H1 (cell line): Measurements from ENCODE around the gene FAM53C. TPM values are rescaled to one million over a fixed set of nuclear protein-coding genes. Genes with fewer than 3 reads are reported as not detected.

ENCODE experiments used
- CTCF ChIA-PET: fragments of 300-600 bp; sonication (Branson Sonifier 250); formaldehyde crosslinking; loops from one replicate; lab custom pipeline; 2021; ENCODE audit not compliant: partially characterized antibody; lab: Charles Lee
- POLR2A ChIA-PET: fragments of 300-600 bp; sonication (Branson Sonifier 250); formaldehyde crosslinking; loops from one replicate; lab custom pipeline; 2021; ENCODE audit warnings: inconsistent platforms; ENCODE audit not compliant: partially characterized antibody; lab: Charles Lee
- DNase-seq, 2 experiments: peaks; one replicate each; pipeline versions ENCODE4 v3.0.0 to v3.0.0-alpha.2; 2010 to 2022; ENCODE audit warnings: low spot score in 2 of 2, low read depth in 1 of 2, mixed read lengths in 1 of 2
- FAIRE-seq: peaks from 2 replicates; lab custom pipeline; 2011; peaks lifted over from hg19 to GRCh38; lab: Jason Lieb, UNC
- H2AFZ ChIP-seq: 2 replicates; pipeline ENCODE4 v1.8.1; 2012; ENCODE audit warnings: low read length, inconsistent platforms
- H2AK5ac ChIP-seq: 2 replicates; pipeline ENCODE4 v1.6.1; 2013; ENCODE audit warnings: low read depth, low read length
- H2BK120ac ChIP-seq: replicated peaks from 2 replicates; pipeline ENCODE3; 2013; ENCODE audit warnings: low read depth, low read length, inconsistent platforms
- H2BK12ac ChIP-seq: 2 replicates; pipeline ENCODE4 v1.6.1; 2013; ENCODE audit warnings: low read depth, low read length
- H2BK15ac ChIP-seq: 2 replicates; pipeline ENCODE4 v1.6.1; 2013; ENCODE audit warnings: low read length
- H2BK20ac ChIP-seq: 2 replicates; pipeline ENCODE4 v1.6.1; 2013; ENCODE audit warnings: low read length
- H2BK5ac ChIP-seq: 2 replicates; pipeline ENCODE4 v1.6.1; 2013; ENCODE audit warnings: low read depth, low read length
- H3K14ac ChIP-seq: 2 replicates; pipeline ENCODE4 v1.6.1; 2013; ENCODE audit warnings: inconsistent platforms; ENCODE audit not compliant: insufficient read length
- H3K18ac ChIP-seq: 2 replicates; pipeline ENCODE4 v1.6.1; 2013; ENCODE audit warnings: low read length; ENCODE audit errors: extremely low read depth
- H3K23ac ChIP-seq: 2 replicates; pipeline ENCODE4 v1.6.1; 2013; ENCODE audit warnings: inconsistent platforms; ENCODE audit not compliant: insufficient read length
- H3K23me2 ChIP-seq: 2 replicates; pipeline ENCODE4 v1.6.1; 2013; ENCODE audit warnings: low read depth, low read length
- H3K27ac ChIP-seq: 2 replicates; pipeline ENCODE4 v1.6.1; 2011; ENCODE audit warnings: low read depth, low read length, inconsistent platforms
- H3K27me3 ChIP-seq, 4 experiments: replicated peaks in 1 of 4; 1 replicate in 1 of 4; 2 replicates in 3 of 4; pipeline versions ENCODE4 v1.6.1 to v1.8.1; 2011 to 2013; ENCODE audit warnings: low read length in 3 of 4, mild to moderate bottlenecking in 3 of 4, inconsistent platforms in 2 of 4, mixed read lengths in 2 of 4, moderate library complexity in 1 of 4; ENCODE audit not compliant: control insufficient read depth in 3 of 4, insufficient read depth in 3 of 4; ENCODE audit errors: extremely low read depth in 1 of 4
- H3K36me3 ChIP-seq, 4 experiments: 2 replicates each; pipeline versions ENCODE4 v1.6.1 to v1.8.1; 2011 to 2013; ENCODE audit warnings: mild to moderate bottlenecking in 4 of 4, low read length in 3 of 4, moderate library complexity in 2 of 4, control low read depth in 1 of 4, inconsistent platforms in 1 of 4; ENCODE audit not compliant: insufficient read depth in 4 of 4, control insufficient read depth in 2 of 4
- H3K4ac ChIP-seq: replicated peaks from 2 replicates; pipeline ENCODE3; 2013; ENCODE audit warnings: low read length, low read depth, mixed read lengths, inconsistent platforms; ENCODE audit not compliant: insufficient read length
- H3K4me1 ChIP-seq, 4 experiments: replicated peaks in 1 of 4; 1 replicate in 1 of 4; 2 replicates in 3 of 4; pipeline versions ENCODE4 v1.6.1 to v1.8.1; 2011 to 2013; ENCODE audit warnings: low read length in 3 of 4, inconsistent platforms in 2 of 4, mixed read lengths in 1 of 4; ENCODE audit not compliant: insufficient read depth in 4 of 4, control insufficient read depth in 3 of 4
- H3K4me2 ChIP-seq, 2 experiments: 2 replicates each; pipeline versions ENCODE4 v1.6.1 to v1.8.1; 2011 to 2013; ENCODE audit warnings: low read depth in 2 of 2, low read length in 2 of 2, control low read depth in 1 of 2, inconsistent platforms in 1 of 2, mild to moderate bottlenecking in 1 of 2; ENCODE audit not compliant: insufficient read depth in 1 of 2
- H3K4me3 ChIP-seq, 4 experiments: fragments of 200-600, 300-600 bp in 1 of 4; sonication (generic), shearing (Covaris generic), sonication (Bioruptor Twin) in 1 of 4; 2 replicates each; pipeline versions ENCODE4 v1.5.1 to v1.8.1; 2011 to 2016; ENCODE audit warnings: low read length in 4 of 4, low read depth in 3 of 4, control low read depth in 2 of 4, inconsistent platforms in 2 of 4, mild to moderate bottlenecking in 2 of 4, mixed read lengths in 1 of 4, moderate library complexity in 1 of 4; ENCODE audit not compliant: insufficient read depth in 2 of 4; ENCODE audit errors: extremely low read depth in 1 of 4
- H3K56ac ChIP-seq: replicated peaks from 2 replicates; pipeline ENCODE3; 2013; ENCODE audit warnings: low read depth, mild to moderate bottlenecking, mixed read lengths, low read length, inconsistent platforms; ENCODE audit not compliant: insufficient read length
- H3K79me1 ChIP-seq: 2 replicates; pipeline ENCODE4 v1.6.1; 2013; ENCODE audit warnings: low read depth, low read length, control low read depth
- H3K79me2 ChIP-seq, 2 experiments: 2 replicates each; pipeline versions ENCODE4 v1.6.1 to v1.8.1; 2012 to 2013; ENCODE audit warnings: low read length in 2 of 2, mild to moderate bottlenecking in 2 of 2, inconsistent platforms in 1 of 2; ENCODE audit not compliant: insufficient read depth in 2 of 2, control insufficient read depth in 1 of 2
- H3K9ac ChIP-seq, 4 experiments: replicated peaks in 1 of 4; 1 replicate in 1 of 4; 2 replicates in 3 of 4; pipeline versions ENCODE4 v1.6.1 to v1.8.1; 2011 to 2013; ENCODE audit warnings: low read depth in 3 of 4, low read length in 3 of 4, control low read depth in 2 of 4, mild to moderate bottlenecking in 2 of 4, moderate library complexity in 2 of 4, inconsistent platforms in 1 of 4; ENCODE audit errors: extremely low read depth in 1 of 4
- H3K9me3 ChIP-seq, 2 experiments: 2 replicates each; pipeline versions ENCODE4 v1.6.1 to v1.8.1; 2012 to 2013; ENCODE audit warnings: mild to moderate bottlenecking in 2 of 2, moderate library complexity in 2 of 2, control low read depth in 1 of 2, inconsistent platforms in 1 of 2, low read depth in 1 of 2, low read length in 1 of 2, mixed read lengths in 1 of 2; ENCODE audit not compliant: insufficient read depth in 2 of 2
- H4K20me1 ChIP-seq, 2 experiments: replicated peaks in 1 of 2; 2 replicates each; pipeline versions ENCODE3 to v1.8.1; 2011 to 2013; ENCODE audit warnings: inconsistent platforms in 2 of 2, low read length in 2 of 2, mild to moderate bottlenecking in 1 of 2; ENCODE audit not compliant: insufficient read depth in 2 of 2, control insufficient read depth in 1 of 2
- H4K5ac ChIP-seq: 2 replicates; pipeline ENCODE4 v1.6.1; 2013; ENCODE audit warnings: low read length, low read depth, mixed read lengths, inconsistent platforms; ENCODE audit not compliant: insufficient read length
- H4K8ac ChIP-seq: 2 replicates; pipeline ENCODE4 v1.8.0; 2013; ENCODE audit warnings: mild to moderate bottlenecking, moderate library complexity, low read length, inconsistent platforms; ENCODE audit not compliant: insufficient read depth; ENCODE audit errors: extremely low read depth
- H4K91ac ChIP-seq: replicated peaks from 2 replicates; pipeline ENCODE3; 2013; ENCODE audit warnings: low read length, mixed read lengths, inconsistent platforms; ENCODE audit not compliant: insufficient read length
- WGBS, 2 experiments: shearing (Covaris generic) in 1 of 2; methylation state at CpG; one replicate each; pipeline versions ENCODE4 v1.1.6 to v1.1.7; 2013 to 2015; ENCODE audit warnings: low lambda C conversion rate in 2 of 2, mixed read lengths in 2 of 2, inconsistent platforms in 1 of 2, low coverage in 1 of 2, missing lambda C conversion rate in 1 of 2; ENCODE audit not compliant: insufficient replicate concordance in 2 of 2, insufficient coverage in 1 of 2, insufficient read length in 1 of 2; ENCODE audit errors: extremely low coverage in 1 of 2, missing lambda C conversion rate in 1 of 2; 5-methylcytosine and 5-hydroxymethylcytosine counted together
- polyA plus RNA-seq, 7 experiments: library from polyadenylated mRNA; depleted of rRNA in 3 of 7; stranded (reverse) in 5 of 7; unstranded in 2 of 7; fragments of >200 nt in 5 of 7; fragments of 200-250 nt in 2 of 7; gene quantifications; 1 replicate in 5 of 7; 2 replicates in 1 of 7; 4 replicates in 1 of 7; pipeline versions ENCODE4 v1.2.1 to v1.2.3, GENCODE V29; 2011 to 2013; ENCODE audit warnings: missing spikeins in 2 of 7, mixed read lengths in 2 of 7
- total RNA-seq: library from RNA; stranded (reverse); fragmentation: NEBNext Ultra II Directional; extraction: Animal tissue kit (Norgen Biotek cat#: 25700); gene quantifications from 2 replicates; pipeline ENCODE4 v1.2.1, GENCODE V29; 2021

FAM53C gene
- total and polyA plus RNA-seq, 2 of the 8 experiments (the other 6 are each of a cell fraction or from before 2014, with no cell fraction given): 57.6 to 75.3 TPM

- Histone ChIP-seq H3K9ac (no peak overlapping the region), H3K4me1 (no peaks in the 10 kb centered on the region), H3K4ac (no peak overlapping the region), H4K8ac (no peak overlapping the region), H3K27me3 (no peaks in the 10 kb centered on the region), H3K23me2 (no peaks in the 10 kb centered on the region), H2AK5ac (no peak overlapping the region), H3K36me3 (peaks cover 0 to 2% (median 0%) of the 10 kb centered on the region in 4 experiments; a peak in 1 of 8 replicates), H2BK12ac (no peak overlapping the region), H3K23ac (no peak overlapping the region), H2BK120ac (no peak overlapping the region), H4K20me1 (peaks cover 0 to 7% of the 10 kb centered on the region in 2 experiments), H3K27ac (no peak overlapping the region), H3K14ac (no peak overlapping the region), H3K18ac (no peak overlapping the region), H4K5ac (no peak overlapping the region), H3K9me3 (no peaks in the 10 kb centered on the region), H2BK15ac (no peak overlapping the region), H4K91ac (no peak overlapping the region), H2AFZ (no peak overlapping the region), H3K4me3 (no peak overlapping the region), H2BK20ac (no peak overlapping the region), H3K79me2 (peaks cover 9 to 68% of the 10 kb centered on the region in 2 experiments), H3K56ac (no peak overlapping the region), H3K79me1 (peaks cover 5% of the 10 kb centered on the region; the same call in 1 of the 2 replicates), H2BK5ac (no peak overlapping the region), H3K4me2 (no peak overlapping the region)
- DNase-seq (no peak), FAIRE-seq (no peak)
- CTCF ChIA-PET: interaction anchor here (1.0 to 6.5 kb wide), 4 partner anchors 13 to 75 kb away, joined by 3 to 63 read pairs (median 3); partner anchors contain the start of gene KDM3B
- POLR2A ChIA-PET: interaction anchor here (1.0 to 5.1 kb wide), 3 partner anchors 16 to 38 kb away, joined by 3 to 26 read pairs (median 3); partner anchors contain the start of genes CDC25C and KDM3B
- WGBS, 2 experiments: 72% methylated on average over 2 of the region's 2 CpGs; no CpG with 5 or more reads in 1 of the 2 experiments
Observed at GRCh38 chr5:138369706-138370105, 31.6 kb downstream of the FAM53C start.
